WTC11 (cell line): ENCODE measurements around the gene MSH2. TPM values are rescaled to one million over a fixed set of nuclear protein-coding genes. Genes with fewer than 3 reads are reported as not detected.

Source experiments
- ATAC-seq: fragments of 200-7000 bp; cut with Tn5 transposase; 2 replicates; pipeline ENCODE4 v1.10.0; 2021; ENCODE audit warnings: mild to moderate bottlenecking, moderate library complexity
- CTCF ChIA-PET: fragments of 300-600 bp; sonication (Branson Sonifier 250); formaldehyde crosslinking; loops from one replicate; lab custom pipeline; 2021; ENCODE audit warnings: antibody characterized with exemption; lab: Charles Lee
- POLR2A ChIA-PET: fragments of 350-600 bp; sonication (Branson Sonifier 250); formaldehyde crosslinking; loops from one replicate; lab custom pipeline; 2021; ENCODE audit warnings: antibody characterized with exemption; lab: Charles Lee
- DNase-seq: peaks from one replicate; pipeline ENCODE4 v3.0.0; 2021; ENCODE audit warnings: low spot score
- H3K27ac Mint-ChIP-seq: 2 replicates; pipeline ENCODE4 v1.8.0; 2021; ENCODE audit warnings: mixed read lengths
- H3K27me3 Mint-ChIP-seq: 2 replicates; pipeline ENCODE4 v1.8.0; 2021; ENCODE audit warnings: low read depth, mild to moderate bottlenecking, moderate library complexity, mixed read lengths
- H3K36me3 Mint-ChIP-seq: 2 replicates; pipeline ENCODE4 v1.8.0; 2021; ENCODE audit warnings: mixed read lengths
- H3K4me1 Mint-ChIP-seq: 2 replicates; pipeline ENCODE4 v1.8.0; 2022; ENCODE audit warnings: mixed read lengths
- H3K4me3 Mint-ChIP-seq: 2 replicates; pipeline ENCODE4 v1.8.0; 2021; ENCODE audit warnings: mild to moderate bottlenecking, moderate library complexity, mixed read lengths
- H3K9me3 Mint-ChIP-seq: 2 replicates; pipeline ENCODE4 v1.8.0; 2021; ENCODE audit warnings: mixed read lengths
- ARID4B ChIP-seq: sonication (generic); formaldehyde crosslinking; IDR thresholded peaks from 2 replicates; pipeline ENCODE4 v1.8.0; 2023; ENCODE audit warnings: missing genetic modification reagents, mild to moderate bottlenecking, borderline replicate concordance
- ATF1 ChIP-seq: sonication (generic); formaldehyde crosslinking; IDR thresholded peaks from 2 replicates; pipeline ENCODE4 v1.8.1; 2023; ENCODE audit warnings: mild to moderate bottlenecking, moderate library complexity, missing genetic modification reagents
- CBFB ChIP-seq: sonication (generic); formaldehyde crosslinking; IDR thresholded peaks from 2 replicates; pipeline ENCODE4 v1.8.1; 2022; ENCODE audit warnings: mild to moderate bottlenecking, low read depth, missing genetic modification reagents
- CDX4 ChIP-seq: fragments of 250-450 bp; sonication (Bioruptor Pico); IDR thresholded peaks from 2 replicates; pipeline ENCODE4 v1.9.0; 2021; ENCODE audit warnings: moderate library complexity, mild to moderate bottlenecking, inconsistent platforms, borderline replicate concordance
- E2F4 ChIP-seq: sonication (generic); formaldehyde crosslinking; IDR thresholded peaks from 2 replicates; pipeline ENCODE4 v1.8.1; 2022; ENCODE audit warnings: low read depth, mild to moderate bottlenecking, moderate library complexity, missing genetic modification reagents, borderline replicate concordance
- E2F5 ChIP-seq: sonication (generic); formaldehyde crosslinking; IDR thresholded peaks from 2 replicates; pipeline ENCODE4 v1.8.1; 2022; ENCODE audit warnings: mild to moderate bottlenecking, moderate library complexity, missing genetic modification reagents
- ERG ChIP-seq: fragments of 250-450 bp; sonication (Bioruptor Pico); IDR thresholded peaks from 2 replicates; pipeline ENCODE4 v1.8.0; 2021; ENCODE audit warnings: mild to moderate bottlenecking
- FOXP1 ChIP-seq: sonication (generic); formaldehyde crosslinking; IDR thresholded peaks from 2 replicates; pipeline ENCODE4 v1.8.0; 2022; ENCODE audit warnings: missing genetic modification reagents, mild to moderate bottlenecking, moderate library complexity, borderline replicate concordance
- GABPB1 ChIP-seq: sonication (generic); formaldehyde crosslinking; IDR thresholded peaks from 2 replicates; pipeline ENCODE4 v1.8.1; 2023; ENCODE audit warnings: mild to moderate bottlenecking, missing genetic modification reagents
- GRHL2 ChIP-seq: fragments of 250-450 bp; sonication (Bioruptor Pico); IDR thresholded peaks from 2 replicates; pipeline ENCODE4 v1.8.0; 2022; ENCODE audit warnings: mild to moderate bottlenecking, moderate library complexity; ENCODE audit not compliant: insufficient replicate concordance, severe bottlenecking
- GTF2I ChIP-seq: fragments of 250-450 bp; sonication (Bioruptor Pico); conservative IDR thresholded peaks from 2 replicates; pipeline ENCODE4 v1.4.0; 2021; ENCODE audit warnings: mild to moderate bottlenecking
- NFATC4 ChIP-seq: fragments of 250-450 bp; sonication (Bioruptor Pico); IDR thresholded peaks from 2 replicates; pipeline ENCODE4 v1.9.0; 2021; ENCODE audit warnings: mild to moderate bottlenecking
- PRRX2 ChIP-seq: fragments of 250-450 bp; sonication (Bioruptor Pico); IDR thresholded peaks from 2 replicates; pipeline ENCODE4 v1.8.0; 2021; ENCODE audit warnings: mild to moderate bottlenecking
- SMAD3 ChIP-seq: sonication (generic); formaldehyde crosslinking; IDR thresholded peaks from 2 replicates; pipeline ENCODE4 v1.8.0; 2022; ENCODE audit warnings: missing genetic modification reagents, mild to moderate bottlenecking, borderline replicate concordance
- STAT6 ChIP-seq: sonication (generic); formaldehyde crosslinking; conservative IDR thresholded peaks from 2 replicates; pipeline ENCODE4 v1.8.1; 2023; ENCODE audit warnings: mild to moderate bottlenecking, low read depth, missing genetic modification reagents, moderate library complexity
- TEAD1 ChIP-seq: sonication (generic); formaldehyde crosslinking; IDR thresholded peaks from 2 replicates; pipeline ENCODE4 v1.8.0; 2022; ENCODE audit warnings: mild to moderate bottlenecking, missing genetic modification reagents
- ZNF138 ChIP-seq: sonication (generic); formaldehyde crosslinking; conservative IDR thresholded peaks from 2 replicates; pipeline ENCODE4 v1.8.1; 2022; ENCODE audit warnings: mild to moderate bottlenecking, moderate library complexity, missing genetic modification reagents
- ZNF263 ChIP-seq: sonication (generic); formaldehyde crosslinking; IDR thresholded peaks from 2 replicates; pipeline ENCODE4 v1.8.1; 2022; ENCODE audit warnings: low read depth, mild to moderate bottlenecking, moderate library complexity, missing genetic modification reagents
- ZNF425 ChIP-seq: fragments of 250-450 bp; sonication (Bioruptor Pico); conservative IDR thresholded peaks from 2 replicates; pipeline ENCODE4 v1.9.0; 2021; ENCODE audit warnings: mild to moderate bottlenecking
- total RNA-seq: library from RNA; stranded (reverse); gene quantifications from 3 replicates; pipeline ENCODE4 v1.2.3, GENCODE V29; 2021

MSH2 gene
- total RNA-seq, 1 experiment from 2014 or later, result 244 TPM

- TF ChIP-seq E2F4 (CRISPR knock-in tag) (no peak), STAT6 (CRISPR knock-in tag) (no peak), GRHL2 (CRISPR knock-in tag) (no peak), ZNF138 (CRISPR knock-in tag) (no peak), ATF1 (CRISPR knock-in tag) (no peak), ZNF263 (CRISPR knock-in tag) (no peak)
Observed at GRCh38 chr2:47354848-47355204, 48.1 kb upstream of the MSH2 start (continued).

GRCh38 chr2:47357483-47357882 is 45.5 kb upstream of the MSH2 start:
- Mint-ChIP-seq H3K36me3 (no peaks in the 10 kb centered on the region), H3K9me3 (no peaks in the 10 kb centered on the region), H3K27me3 (peaks cover 4% of the 10 kb centered on the region; the same call in 1 of the 2 replicates), H3K4me1 (peaks cover 13% of the 10 kb centered on the region), H3K4me3 (no peak overlapping the region), H3K27ac (peak overlapping the region; percentile 17; the same call in 1 of the 2 replicates)
- TF ChIP-seq PRRX2, result no peak
- TF ChIP-seq NFATC4 (CRISPR knock-in tag), result no peak
- no peak for TF ChIP-seq CDX4
- TF ChIP-seq ERG (CRISPR knock-in tag), result no peak
- no peak for TF ChIP-seq CBFB (CRISPR knock-in tag)
- no peak for TF ChIP-seq GABPB1 (CRISPR knock-in tag)
- no peak for TF ChIP-seq E2F5 (CRISPR knock-in tag)
- no peak for TF ChIP-seq GTF2I (CRISPR knock-in tag)
- POLR2A ChIA-PET, result interaction anchor here (0.6 to 0.9 kb wide), 2 partner anchors 13 to 45 kb away, joined by 3 read pairs; partner anchors contain the start of gene MSH2
- peak; percentile 65 for ATAC-seq
- CTCF ChIA-PET, result interaction anchor here (1.1 kb wide), 1 partner anchor 31 kb away, joined by 4 read pairs; no protein-coding TSS in a partner anchor
- no peak for DNase-seq

- no peaks in the 10 kb centered on the region for H3K36me3 Mint-ChIP-seq
- H3K9me3 Mint-ChIP-seq, result no peaks in the 10 kb centered on the region
- H3K4me1 Mint-ChIP-seq, result peaks cover 13% of the 10 kb centered on the region
- ATAC-seq (no peak), DNase-seq (no peak)
- peaks cover 4% of the 10 kb centered on the region; the same call in 1 of the 2 replicates for H3K27me3 Mint-ChIP-seq
- H3K4me3 Mint-ChIP-seq, result no peak overlapping the region
- H3K27ac Mint-ChIP-seq, result no peak overlapping the region
- CTCF ChIA-PET, result interaction anchor here (0.5 to 1.0 kb wide), 4 partner anchors 24 to 121 kb away, joined by 3 to 4 read pairs (median 4); no protein-coding TSS in a partner anchor
- POLR2A ChIA-PET, result no interaction called here
- TF ChIP-seq GTF2I (CRISPR knock-in tag), result no peak
- no peak for TF ChIP-seq ZNF425
- TF ChIP-seq SMAD3 (CRISPR knock-in tag), result no peak
- no peak for TF ChIP-seq TEAD1 (CRISPR knock-in tag)
- no peak for TF ChIP-seq ARID4B (CRISPR knock-in tag)
- TF ChIP-seq FOXP1 (CRISPR knock-in tag), result no peak
Observed at GRCh38 chr2:47359375-47359868, 43.5 kb upstream of the MSH2 start.
